Measurements from ENCODE around the gene KCNMB2.

KCNMB2 gene

GRCh38 chr3:178709051-178709450, 172.8 kb downstream of the KCNMB2 start:
- H3F3A ChIP-seq (ENCODE audit: control insufficient read depth, insufficient read depth), result no peaks in the 10 kb centered on the region
- H3K9me2 ChIP-seq (replicated peaks; ENCODE audit: control insufficient read depth, low read length), result no peaks in the 10 kb centered on the region
- no peaks in the 10 kb centered on the region for H3K36me3 ChIP-seq (ENCODE audit: control insufficient read depth, low read length)
- no peaks in the 10 kb centered on the region for H3K27me3 ChIP-seq (ENCODE audit: control insufficient read depth, low read length)
- TF ChIP-seq CTCF (IDR thresholded peaks at IDR 0.05; ENCODE audit: low read depth, low read length, poor library complexity, severe bottlenecking) (no peak), EZH2phosphoT487 (IDR thresholded peaks at IDR 0.05; ENCODE audit: borderline replicate concordance, low read length) (no peak)
- H3K27ac ChIP-seq (ENCODE audit: low read depth, low read length), result no peak overlapping the region
- no peaks in the 10 kb centered on the region for H3K4me1 ChIP-seq (ENCODE audit: control insufficient read depth, low read length)
- no peaks in the 10 kb centered on the region for H3K9me3 ChIP-seq (ENCODE audit: control insufficient read depth, insufficient read depth, low read length)
- no peaks in the 10 kb centered on the region for H3K79me2 ChIP-seq (ENCODE audit: control insufficient read depth, low read length)
- no peaks in the 10 kb centered on the region for H4K20me1 ChIP-seq (ENCODE audit: control insufficient read depth, insufficient read depth, low read depth, low read length)
- no peak overlapping the region for H3K4me2 ChIP-seq (ENCODE audit: low read length)
- H3K4me3 ChIP-seq (ENCODE audit: low read length), result no peak overlapping the region

- Histone ChIP-seq H3K27ac (ENCODE audit: low read depth, low read length) (no peak overlapping the region), H3K4me1 (ENCODE audit: control insufficient read depth, low read length) (no peaks in the 10 kb centered on the region), H3K4me2 (ENCODE audit: low read length) (no peak overlapping the region), H3K9me3 (ENCODE audit: control insufficient read depth, insufficient read depth, low read length) (no peaks in the 10 kb centered on the region), H3K4me3 (ENCODE audit: low read length) (no peak overlapping the region), H4K20me1 (ENCODE audit: control insufficient read depth, insufficient read depth, low read depth, low read length) (no peaks in the 10 kb centered on the region), H3F3A (ENCODE audit: control insufficient read depth, insufficient read depth) (no peaks in the 10 kb centered on the region), H3K36me3 (ENCODE audit: control insufficient read depth, low read length) (no peaks in the 10 kb centered on the region), H3K9me2 (replicated peaks; ENCODE audit: control insufficient read depth, low read length) (no peaks in the 10 kb centered on the region), H3K79me2 (ENCODE audit: control insufficient read depth, low read length) (no peaks in the 10 kb centered on the region), H3K27me3 (ENCODE audit: control insufficient read depth, low read length) (no peaks in the 10 kb centered on the region)
- no peak for TF ChIP-seq EZH2phosphoT487 (IDR thresholded peaks at IDR 0.05; ENCODE audit: borderline replicate concordance, low read length)
- no peak for TF ChIP-seq CTCF (IDR thresholded peaks at IDR 0.05; ENCODE audit: low read depth, low read length, poor library complexity, severe bottlenecking)
Measured at GRCh38 chr3:178711753-178712152, 175.5 kb downstream of the KCNMB2 start.

- Histone ChIP-seq H3K4me2 (ENCODE audit: low read length) (no peak overlapping the region), H3F3A (ENCODE audit: control insufficient read depth, insufficient read depth) (no peaks in the 10 kb centered on the region), H3K36me3 (ENCODE audit: control insufficient read depth, low read length) (no peaks in the 10 kb centered on the region), H3K9me2 (replicated peaks; ENCODE audit: control insufficient read depth, low read length) (no peaks in the 10 kb centered on the region), H3K27me3 (ENCODE audit: control insufficient read depth, low read length) (no peaks in the 10 kb centered on the region), H3K4me3 (ENCODE audit: low read length) (no peak overlapping the region), H3K79me2 (ENCODE audit: control insufficient read depth, low read length) (no peaks in the 10 kb centered on the region), H4K20me1 (ENCODE audit: control insufficient read depth, insufficient read depth, low read depth, low read length) (no peaks in the 10 kb centered on the region), H3K9me3 (ENCODE audit: control insufficient read depth, insufficient read depth, low read length) (no peaks in the 10 kb centered on the region), H3K4me1 (ENCODE audit: control insufficient read depth, low read length) (no peaks in the 10 kb centered on the region), H3K27ac (ENCODE audit: low read depth, low read length) (no peak overlapping the region)
- TF ChIP-seq CTCF (IDR thresholded peaks at IDR 0.05; ENCODE audit: low read depth, low read length, poor library complexity, severe bottlenecking) (no peak), EZH2phosphoT487 (IDR thresholded peaks at IDR 0.05; ENCODE audit: borderline replicate concordance, low read length) (no peak)
Measured at GRCh38 chr3:178712247-178712646, 176.0 kb downstream of the KCNMB2 start.

All from DOHH2 (cell line).